NCI-H82 (cell line): ENCODE results near the gene STARD10.

Source experiments
- DNase-seq: peaks from one replicate; lab custom pipeline; 2025; lab: John Stamatoyannopoulos, UW

Gene STARD10

GRCh38 chr11:72745511-72745910, 48.3 kb downstream of the STARD10 start:
- DNase-seq, result no peak

- DNase-seq, result no peak
Measured at GRCh38 chr11:72744474-72744873, 49.4 kb downstream of the STARD10 start.

- DNase-seq, result peak; percentile 93
Measured at GRCh38 chr11:72743321-72744221, 50.3 kb downstream of the STARD10 start.

GRCh38 chr11:72742513-72743320, 51.1 kb downstream of the STARD10 start:
- DNase-seq, result no peak

GRCh38 chr11:72741849-72742512, 51.9 kb downstream of the STARD10 start:
- DNase-seq, result peak; percentile 30

- no peak for DNase-seq
Measured at GRCh38 chr11:72741429-72741833, 52.4 kb downstream of the STARD10 start.

GRCh38 chr11:72740562-72741428, 53.1 kb downstream of the STARD10 start:
- DNase-seq, result no peak

GRCh38 chr11:72740060-72740424, 53.8 kb downstream of the STARD10 start:
- no peak for DNase-seq

GRCh38 chr11:72739240-72740059, 54.4 kb downstream of the STARD10 start:
- no peak for DNase-seq

GRCh38 chr11:72738199-72739141, 55.4 kb downstream of the STARD10 start:
- DNase-seq, result no peak

GRCh38 chr11:72737336-72737735, 56.5 kb downstream of the STARD10 start:
- DNase-seq, result no peak

- peak; percentile 12 for DNase-seq
Measured at GRCh38 chr11:72736452-72737069, 57.3 kb downstream of the STARD10 start.

- DNase-seq, result no peak
Measured at GRCh38 chr11:72735495-72736027, 58.3 kb downstream of the STARD10 start.

- no peak for DNase-seq
Measured at GRCh38 chr11:72732329-72732728, 61.5 kb downstream of the STARD10 start.

GRCh38 chr11:72730737-72731136, 63.1 kb downstream of the STARD10 start:
- no peak for DNase-seq

GRCh38 chr11:72730243-72730642, 63.6 kb downstream of the STARD10 start:
- DNase-seq, result no peak

GRCh38 chr11:72727521-72727920, 66.3 kb downstream of the STARD10 start:
- DNase-seq, result no peak
